Heart right ventricle (tissue), 16 donors: Measurements from ENCODE around the gene GLS. TPM values are rescaled to one million over a fixed set of nuclear protein-coding genes. Genes with fewer than 3 reads are reported as not detected.

Experiments
- ATAC-seq, 8 donors: fragments of 200-7000 bp; cut with Tn5 transposase; one replicate each; pipeline ENCODE4 v1.9.1; 2020; ENCODE audit warnings: mild to moderate bottlenecking in 8 of 8, moderate library complexity in 8 of 8, moderate number of reproducible peaks in 1 of 8
- DNase-seq, 2 donors: peaks; one replicate each; pipeline ENCODE4 v3.0.0-alpha.2; 2020
- H3K27ac ChIP-seq, 10 donors: fragments of 200-600 bp; sonication (generic) in 2 of 10; one replicate each; pipeline versions ENCODE4 v1.5.0 to v1.8.0; 2020 to 2022; ENCODE audit warnings: mild to moderate bottlenecking in 3 of 10
- H3K27me3 ChIP-seq, 7 donors: fragments of 200-600 bp; one replicate each; pipeline ENCODE4 v1.8.0; 2021 to 2022; ENCODE audit warnings: mild to moderate bottlenecking in 2 of 7
- H3K36me3 ChIP-seq, 9 donors: fragments of 200-600 bp; sonication (generic) in 1 of 9; one replicate each; pipeline versions ENCODE4 v1.5.0 to v1.8.0; 2020 to 2022; ENCODE audit warnings: mild to moderate bottlenecking in 2 of 9
- H3K4me1 ChIP-seq, 9 donors: fragments of 200-600 bp; sonication (generic) in 1 of 9; one replicate each; pipeline versions ENCODE4 v1.5.0 to v1.8.0; 2020 to 2022; ENCODE audit warnings: mild to moderate bottlenecking in 4 of 9
- H3K4me3 ChIP-seq, 10 donors: fragments of 200-600 bp; sonication (generic) in 2 of 10; one replicate each; pipeline versions ENCODE4 v1.5.0 to v1.8.0; 2020 to 2022; ENCODE audit warnings: mild to moderate bottlenecking in 7 of 10, moderate library complexity in 2 of 10
- H3K9me3 ChIP-seq, 11 donors: fragments of 200-600 bp in 10 of 11; sonication (generic) in 2 of 11; one replicate each; pipeline versions ENCODE4 v1.5.0 to v1.8.0; 2013 to 2022; ENCODE audit warnings: mild to moderate bottlenecking in 2 of 11, control low read depth in 1 of 11, moderate library complexity in 1 of 11
- CTCF ChIP-seq, 9 donors: fragments of 200-600 bp; sonication (generic) in 2 of 9; IDR thresholded peaks; one replicate each; pipeline versions ENCODE4 v1.5.0 to v1.8.0; 2021 to 2022; ENCODE audit warnings: antibody characterized with exemption in 9 of 9, mild to moderate bottlenecking in 5 of 9, moderate library complexity in 1 of 9
- WGBS, 2 donors: extraction: QIAGEN DNeasy Blood & Tissue Kit; methylation state at CpG; one replicate each; pipeline ENCODE4 v1.1.7; 2013; ENCODE audit warnings: inconsistent platforms in 1 of 2; 5-methylcytosine and 5-hydroxymethylcytosine counted together
- intact Hi-C, 10 donors: fragments of 100-400 bp; cut with DNase I; formaldehyde crosslinking; loops; one replicate each; pipeline versions ENCODE4 v1.11.1 to v1.14.2; 2022
- polyA plus RNA-seq, 2 donors: library from polyadenylated mRNA; stranded (reverse); fragments of 200-250 nt; gene quantifications; one replicate each; pipeline ENCODE4 v1.2.3, GENCODE V29; 2013
- total RNA-seq, 10 donors: library from RNA; stranded (reverse); fragmentation: NEBNext Ultra II Directional in 3 of 10; extraction: Animal tissue kit (Norgen Biotek cat#: 25700) in 3 of 10; gene quantifications; one replicate each; pipeline versions ENCODE4 v1.2.1 to v1.2.4, GENCODE V29; 2021 to 2023
- donor health status: Arrhythmogenic right ventricular cardiomyopathy.
- donor health status: ischemic (EF 13 %, LVEDD 7.1; RV severe dilation, severe dysfunction).
- donor health status: healthy with polysubstance abuse.
- donor health status: DM: no; HTN: yes; CAD: no.
- donor health status: DM: no; HTN: no; CAD: no.
- donor health status: ischemic (EF 25% LVEDD 6.9; RV normal size, moderate dysfunction).
- donor health status: ischemic (EF 25% LVEDD 5.7; RV mildly dilated, moderate dysfunction).
- donor health status: healthy.
- donor health status: DM: yes; HTN: yes; CAD: no.
- donor health status: Ischemic cardiomyopathy.
- donor health status: ischemic (EF 35%, LVEDD 5.7; RV mildly dilated, moderate dysfunction).
- donor health status: nonischemic (EF 11% LVEDD 7.7; RV severe dilation, severe dysfunction).
- donor health status: DM: yes; HTN: yes; CAD: no.
- donor health status: PGD.
- donor health status: ischemic (EF 29% LVEDD 5.4; RV normal size, mild dysfunction).
- donor health status: nonischemic (EF 23%, LVEDD 6.1; RV moderate dilation, normal function).

Gene GLS
- total and polyA plus RNA-seq, 12 donors: 17.1 to 73.5 (median 54.3) TPM

DNA sequence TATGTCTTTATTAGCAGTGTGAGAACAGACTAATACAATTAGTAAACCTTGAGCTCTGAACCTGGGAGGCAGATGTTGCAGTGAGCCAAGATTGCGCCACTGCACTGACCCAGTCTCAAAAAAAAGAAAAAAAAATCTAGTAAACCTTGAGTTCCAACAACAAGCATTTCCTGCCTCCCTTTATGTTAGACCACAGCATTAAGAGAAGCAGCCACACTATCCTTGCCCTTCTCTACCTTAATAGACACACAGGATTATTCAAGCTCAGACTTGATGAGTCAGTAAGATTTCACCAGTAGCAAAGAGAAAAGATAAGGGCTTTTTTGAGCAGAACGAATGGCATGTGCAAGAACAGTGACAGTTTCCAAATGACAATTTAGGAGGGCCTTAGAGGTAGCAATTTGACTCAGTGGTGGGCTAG lies 18.0 kb upstream of the GLS start:
- no peak for TF ChIP-seq CTCF (IDR thresholded peaks at IDR 0.05)
- peaks cover 0 to 33% (median 6%) of the 10 kb centered on the region in 9 donors for H3K4me1 ChIP-seq
- H3K27ac ChIP-seq: no peak overlapping the region
- WGBS, 2 donors: 81 to 91% methylated on average over 2 of the region's 2 CpGs
- H3K36me3 ChIP-seq: no peaks in the 10 kb centered on the region
- no peak for ATAC-seq
- intact Hi-C loops: no loop called here
- H3K9me3 ChIP-seq: peaks cover 0 to under 1% (median 0%) of the 10 kb centered on the region in 11 donors
- DNase-seq: no peak
- H3K27me3 ChIP-seq: no peaks in the 10 kb centered on the region
- H3K4me3 ChIP-seq: no peak overlapping the region

DNA sequence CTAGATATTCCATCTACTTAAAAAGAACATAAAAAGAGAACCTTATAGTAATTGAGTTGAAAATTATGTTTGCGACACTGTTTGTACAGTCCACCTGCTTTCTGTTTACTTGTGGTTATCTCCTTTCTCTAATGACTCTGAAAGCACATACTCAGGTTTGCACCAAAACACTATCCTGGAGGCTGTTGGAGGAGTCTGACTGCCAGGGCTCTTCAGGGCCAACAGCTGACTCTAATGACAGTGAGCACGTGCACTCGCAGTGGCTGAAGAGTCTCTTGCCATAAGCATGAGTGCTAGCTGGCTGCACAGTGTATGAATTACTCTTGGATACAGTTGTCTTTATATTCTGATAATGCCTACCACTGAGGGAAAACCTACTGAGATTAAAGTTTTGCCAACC lies 16.7 kb upstream of the GLS start:
- peak in 1 of 2 donors; percentile 26 for DNase-seq
- intact Hi-C loops: no loop called here
- TF ChIP-seq CTCF (IDR thresholded peaks at IDR 0.05): no peak
- Histone ChIP-seq H3K36me3 (no peaks in the 10 kb centered on the region), H3K4me1 (peaks cover 0 to 28% (median 6%) of the 10 kb centered on the region in 9 donors), H3K27ac (no peak overlapping the region), H3K9me3 (peaks cover 0 to 7% (median 0%) of the 10 kb centered on the region in 11 donors), H3K27me3 (no peaks in the 10 kb centered on the region), H3K4me3 (no peak overlapping the region)
- 48 to 52% methylated on average over 3 of the region's 3 CpGs for WGBS, 2 donors
- peak in 6 of 8 donors; percentile 49 to 88 (median 74) for ATAC-seq

- no peak overlapping the region for H3K27ac ChIP-seq
- intact Hi-C loops: no loop called here
- no peak for TF ChIP-seq CTCF (IDR thresholded peaks at IDR 0.05)
- DNase-seq (no peak), ATAC-seq (peak in 1 of 8 donors; percentile 17)
- peaks cover 0 to 7% (median 0%) of the 10 kb centered on the region in 11 donors for H3K9me3 ChIP-seq
- H3K36me3 ChIP-seq: no peaks in the 10 kb centered on the region
- H3K4me1 ChIP-seq: peaks cover 0 to 24% (median 6%) of the 10 kb centered on the region in 9 donors
- no peaks in the 10 kb centered on the region for H3K27me3 ChIP-seq
- H3K4me3 ChIP-seq: no peak overlapping the region
Measured at GRCh38 chr2:190864375-190864774, 16.2 kb upstream of the GLS start.

DNA sequence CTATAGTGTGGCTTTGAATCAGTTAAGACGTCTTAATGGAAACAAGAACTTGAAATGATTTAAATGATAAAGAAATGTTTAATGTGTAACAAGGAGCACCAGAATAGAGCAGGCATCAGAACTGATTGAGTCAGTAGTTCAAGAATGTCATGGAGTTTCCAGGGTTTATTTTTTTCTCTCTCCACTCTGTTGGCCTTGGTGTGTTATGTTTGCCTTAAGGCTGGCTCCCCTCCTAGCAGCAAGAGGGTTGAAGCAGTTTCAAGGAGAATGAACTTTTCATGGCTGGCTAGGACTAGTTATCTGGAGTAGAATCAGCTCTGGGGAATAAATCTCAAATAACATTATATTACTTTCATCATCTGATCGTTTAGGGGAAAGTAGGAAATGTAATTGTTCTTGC lies 13.4 kb upstream of the GLS start:
- H3K27me3 ChIP-seq: no peaks in the 10 kb centered on the region
- WGBS, 2 donors: 61 to 64% methylated on average over 2 of the region's 2 CpGs

More for the DNA sequence above, 13.4 kb upstream of the GLS start:
- no peak for TF ChIP-seq CTCF (IDR thresholded peaks at IDR 0.05)
- peaks cover 0 to 11% (median 6%) of the 10 kb centered on the region in 9 donors for H3K4me1 ChIP-seq
- intact Hi-C loops: no loop called here
- no peak for DNase-seq
- no peak overlapping the region for H3K27ac ChIP-seq
- H3K36me3 ChIP-seq: no peaks in the 10 kb centered on the region
- ATAC-seq: no peak
- H3K4me3 ChIP-seq: no peak overlapping the region
- H3K9me3 ChIP-seq: peaks cover 0 to 7% (median 0%) of the 10 kb centered on the region in 11 donors
